Measurements from ENCODE around the gene KLHL24. TPM values are rescaled to one million over a fixed set of nuclear protein-coding genes. Genes with fewer than 3 reads are reported as not detected.

The KLHL24 gene
- total RNA-seq, 4 donors from 2014 or later = 28.4 to 108 (median 65.4) TPM

- intact Hi-C loops (cut with DNase I; ENCODE audit: low total_unique reads) = no loop called here
- no peaks in the 10 kb centered on the region for H3K27me3 ChIP-seq
- no peaks in the 10 kb centered on the region for H3K36me3 ChIP-seq
- no peak overlapping the region for H3K27ac ChIP-seq
- WGBS, 2 donors (ENCODE audit: low coverage in 1 of 2) = 53 to 84% methylated on average over 4 to 7 of the region's 7 CpGs
- in situ Hi-C loops (cut with MboI; ENCODE audit: low pct_ligation_motif_present in 1 of 4, low pct_unique_long_range_greater_than_20kb in 1 of 4, low sequenced_read_pairs in 3 of 4) = no loop called here
- DNase-seq = no peak
- TF ChIP-seq POLR2AphosphoS5 (IDR thresholded peaks at IDR 0.05) = no peak
- TF ChIP-seq POLR2A (IDR thresholded peaks at IDR 0.05) = no peak
- TF ChIP-seq EP300 (IDR thresholded peaks at IDR 0.05; ENCODE audit: low read depth) = no peak
- TF ChIP-seq CTCF (IDR thresholded peaks at IDR 0.05) = no peak
- H3K4me3 ChIP-seq = no peak overlapping the region
- H3K9me3 ChIP-seq = no peaks in the 10 kb centered on the region
- H3K4me1 ChIP-seq = no peaks in the 10 kb centered on the region
These were observed 21.8 kb upstream of the KLHL24 start for GRCh38 chr3:183613366-183614285.

GRCh38 chr3:183618542-183618941 lies 16.9 kb upstream of the KLHL24 start:
- Histone ChIP-seq H3K27me3 (no peaks in the 10 kb centered on the region), H3K4me1 (no peaks in the 10 kb centered on the region), H3K36me3 (no peaks in the 10 kb centered on the region), H3K4me3 (no peak overlapping the region), H3K9me3 (no peaks in the 10 kb centered on the region), H3K27ac (no peak overlapping the region)
- DNase-seq = no peak
- in situ Hi-C loops (cut with MboI; ENCODE audit: low pct_ligation_motif_present in 1 of 4, low pct_unique_long_range_greater_than_20kb in 1 of 4, low sequenced_read_pairs in 3 of 4) (no loop called here), intact Hi-C loops (cut with DNase I; ENCODE audit: low total_unique reads) (no loop called here)
- TF ChIP-seq EP300 (IDR thresholded peaks at IDR 0.05; ENCODE audit: low read depth) (no peak), POLR2A (IDR thresholded peaks at IDR 0.05) (no peak), CTCF (IDR thresholded peaks at IDR 0.05) (no peak), POLR2AphosphoS5 (IDR thresholded peaks at IDR 0.05) (no peak)
- WGBS, 2 donors (ENCODE audit: low coverage in 1 of 2) = 86% methylated on average over 2 of the region's 2 CpGs; no CpG with 5 or more reads in 1 of the 2 donors

GRCh38 chr3:183619010-183619409 lies 16.4 kb upstream of the KLHL24 start:
- 63 to 65% methylated on average over 2 to 4 of the region's 4 CpGs for whole genome bisulfite sequencing, 2 donors (ENCODE audit: low coverage in 1 of 2)
- TF ChIP-seq EP300 (IDR thresholded peaks at IDR 0.05; ENCODE audit: low read depth) (no peak), POLR2AphosphoS5 (IDR thresholded peaks at IDR 0.05) (no peak), POLR2A (IDR thresholded peaks at IDR 0.05) (no peak), CTCF (IDR thresholded peaks at IDR 0.05) (no peak)
- in situ Hi-C loops (cut with MboI; ENCODE audit: low pct_ligation_motif_present in 1 of 4, low pct_unique_long_range_greater_than_20kb in 1 of 4, low sequenced_read_pairs in 3 of 4) = no loop called here
- H3K4me3 ChIP-seq = no peak overlapping the region
- no peak for DNase-seq
- H3K36me3 ChIP-seq = no peaks in the 10 kb centered on the region
- H3K27ac ChIP-seq = no peak overlapping the region
- no peaks in the 10 kb centered on the region for H3K27me3 ChIP-seq
- H3K4me1 ChIP-seq = no peaks in the 10 kb centered on the region
- intact Hi-C loops (cut with DNase I; ENCODE audit: low total_unique reads) = no loop called here
- no peaks in the 10 kb centered on the region for H3K9me3 ChIP-seq

GRCh38 chr3:183619624-183620251 lies 15.7 kb upstream of the KLHL24 start:
- TF ChIP-seq POLR2AphosphoS5 (IDR thresholded peaks at IDR 0.05) (no peak), EP300 (IDR thresholded peaks at IDR 0.05; ENCODE audit: low read depth) (no peak), CTCF (IDR thresholded peaks at IDR 0.05) (no peak), POLR2A (IDR thresholded peaks at IDR 0.05) (no peak)
- intact Hi-C loops (cut with DNase I; ENCODE audit: low total_unique reads) (no loop called here), in situ Hi-C loops (cut with MboI; ENCODE audit: low pct_ligation_motif_present in 1 of 4, low pct_unique_long_range_greater_than_20kb in 1 of 4, low sequenced_read_pairs in 3 of 4) (no loop called here)
- no peak overlapping the region for H3K27ac ChIP-seq
- no peaks in the 10 kb centered on the region for H3K36me3 ChIP-seq
- H3K9me3 ChIP-seq = no peaks in the 10 kb centered on the region
- H3K27me3 ChIP-seq = no peaks in the 10 kb centered on the region
- no peak overlapping the region for H3K4me3 ChIP-seq
- H3K4me1 ChIP-seq = no peaks in the 10 kb centered on the region
- DNase-seq = no peak
